Uterus (tissue), 4 donors: Measurements from ENCODE around the gene TBX3. TPM values are rescaled to one million over a fixed set of nuclear protein-coding genes. Genes with fewer than 3 reads are reported as not detected.
"Not testable (repeated sequence)": the region's sequence is repeated elsewhere in the genome, so short reads cannot be mapped to it uniquely, and the experiment has no call there.

Experiments used
- DNase-seq, 2 donors: peaks; one replicate each; pipeline ENCODE4 v3.0.0-alpha.2; 2019 to 2020
- H3K27ac ChIP-seq, 2 donors: fragments of 200-600 bp; sonication (generic); 1 replicate in 1 of 2; 2 replicates in 1 of 2; pipeline ENCODE4 v1.5.1; 2016 to 2018
- H3K27me3 ChIP-seq, 2 donors: fragments of 200-600 bp; sonication (generic); one replicate each; pipeline ENCODE4 v1.5.1; 2018 to 2019; ENCODE audit warnings: control low read depth in 1 of 2
- H3K36me3 ChIP-seq, 2 donors: fragments of 200-600 bp; sonication (generic); one replicate each; pipeline ENCODE4 v1.5.1; 2019; ENCODE audit warnings: control low read depth in 1 of 2
- H3K4me1 ChIP-seq, 2 donors: fragments of 200-600 bp; sonication (generic); one replicate each; pipeline ENCODE4 v1.5.1; 2018 to 2019; ENCODE audit warnings: control low read depth in 1 of 2
- H3K4me3 ChIP-seq, 2 donors: fragments of 200-600 bp; sonication (generic); 1 replicate in 1 of 2; 2 replicates in 1 of 2; pipeline ENCODE4 v1.5.1; 2018 to 2019; ENCODE audit warnings: mild to moderate bottlenecking in 1 of 2
- H3K9me3 ChIP-seq, 2 donors: fragments of 200-600 bp; sonication (generic); one replicate each; pipeline ENCODE4 v1.5.1; 2019; ENCODE audit warnings: control low read depth in 1 of 2
- POLR2A ChIP-seq, 2 donors: fragments of 450-650 bp; IDR thresholded peaks; one replicate each; pipeline ENCODE4 v1.6.1; 2016; ENCODE audit warnings: antibody characterized with exemption in 2 of 2, mild to moderate bottlenecking in 1 of 2, moderate library complexity in 1 of 2
- intact Hi-C: fragments of 100-400 bp; cut with DNase I; formaldehyde crosslinking; loops from one replicate; pipeline ENCODE4 v1.15.1; 2023; ENCODE audit warnings: low total_unique reads
- total RNA-seq, 4 donors: library from RNA; depleted of rRNA in 3 of 4; stranded (reverse); fragments of >200 nt in 3 of 4; gene quantifications; one replicate each; pipeline versions ENCODE4 v1.1.0 to v1.2.4, GENCODE V29; 2014 to 2023
- TF ChIP-seq, protein P1 (sequence below), 4 experiments: fragments of 200-600 bp in 2 of 4; fragments of 450-650 bp in 2 of 4; sonication (generic) in 2 of 4; IDR thresholded peaks; one replicate each; pipeline ENCODE4 v1.5.1; 2016 to 2019; ENCODE audit warnings: antibody characterized with exemption in 4 of 4, mild to moderate bottlenecking in 2 of 4, moderate library complexity in 1 of 4
- donor health status: DM: yes; HTN: yes; CAD: no.

The TBX3 gene
- 100 to 1,000 TPM in 1 of 4 donors, 10 to 100 TPM in 3; 11.0 to 120 (median 56.3) TPM for total RNA-seq

DNA sequence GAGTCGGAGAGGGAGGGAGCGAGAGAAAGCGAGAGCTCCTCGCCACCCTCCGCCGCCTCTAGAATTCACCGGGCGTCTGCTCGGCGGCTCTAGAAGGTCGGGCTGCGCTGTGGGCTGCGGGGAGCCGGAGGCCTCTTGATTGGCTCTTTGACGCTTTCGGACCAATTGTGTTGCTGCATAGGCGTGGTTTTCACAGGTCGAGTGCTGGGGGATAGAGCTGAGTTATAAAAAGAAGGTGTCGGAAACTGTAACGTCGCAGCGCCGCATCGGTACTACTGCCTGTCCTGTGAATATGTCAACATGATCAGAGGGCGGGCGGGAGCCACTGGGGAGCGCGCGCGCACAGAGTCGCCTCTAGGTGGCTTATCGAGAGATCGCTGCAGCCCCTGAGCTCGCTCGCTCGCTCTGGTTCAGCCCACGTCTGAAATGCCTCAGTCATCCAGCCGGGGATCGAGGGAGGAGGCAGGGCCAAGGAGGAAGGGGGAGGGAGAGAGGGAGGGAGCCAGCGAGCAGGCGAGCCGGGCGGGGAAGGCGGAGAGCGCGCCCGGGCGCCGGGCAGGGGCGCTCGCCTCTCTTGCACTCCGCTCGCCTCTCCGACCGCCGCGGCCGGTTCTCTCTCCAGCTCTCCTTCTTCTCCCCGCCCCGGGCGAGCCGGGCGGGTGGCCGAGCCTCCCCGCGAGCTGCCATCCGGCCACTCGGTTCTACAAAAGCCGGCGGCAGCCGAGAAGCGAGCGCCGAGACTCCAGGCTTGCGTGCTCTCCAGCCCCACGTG is at the start of gene TBX3:
Gene TBX3, minus strand, starts transcription at position 78 of the 772 bp plus-strand sequence. CDS start 975 bp downstream, outside the sequence.
- intact Hi-C loops = no loop called here
- Histone ChIP-seq H3K36me3 (no peaks in the 10 kb centered on the region), H3K27me3 (no peaks in the 10 kb centered on the region), H3K9me3 (no peaks in the 10 kb centered on the region), H3K4me3 (peak within 1 kb of the TSS; percentile 58 to 93), H3K4me1 (no peaks in the 10 kb centered on the region), H3K27ac (peak within 1 kb of the TSS; percentile 97 to 98)
- peak; percentile 92 to 93 for TF ChIP-seq POLR2A (IDR thresholded peaks at IDR 0.05)
- TF ChIP-seq, protein P1, sequence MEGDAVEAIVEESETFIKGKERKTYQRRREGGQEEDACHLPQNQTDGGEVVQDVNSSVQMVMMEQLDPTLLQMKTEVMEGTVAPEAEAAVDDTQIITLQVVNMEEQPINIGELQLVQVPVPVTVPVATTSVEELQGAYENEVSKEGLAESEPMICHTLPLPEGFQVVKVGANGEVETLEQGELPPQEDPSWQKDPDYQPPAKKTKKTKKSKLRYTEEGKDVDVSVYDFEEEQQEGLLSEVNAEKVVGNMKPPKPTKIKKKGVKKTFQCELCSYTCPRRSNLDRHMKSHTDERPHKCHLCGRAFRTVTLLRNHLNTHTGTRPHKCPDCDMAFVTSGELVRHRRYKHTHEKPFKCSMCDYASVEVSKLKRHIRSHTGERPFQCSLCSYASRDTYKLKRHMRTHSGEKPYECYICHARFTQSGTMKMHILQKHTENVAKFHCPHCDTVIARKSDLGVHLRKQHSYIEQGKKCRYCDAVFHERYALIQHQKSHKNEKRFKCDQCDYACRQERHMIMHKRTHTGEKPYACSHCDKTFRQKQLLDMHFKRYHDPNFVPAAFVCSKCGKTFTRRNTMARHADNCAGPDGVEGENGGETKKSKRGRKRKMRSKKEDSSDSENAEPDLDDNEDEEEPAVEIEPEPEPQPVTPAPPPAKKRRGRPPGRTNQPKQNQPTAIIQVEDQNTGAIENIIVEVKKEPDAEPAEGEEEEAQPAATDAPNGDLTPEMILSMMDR (IDR thresholded peaks at IDR 0.05) = peak; percentile 41 to 76 (median 49)
- peak; percentile 97 to 98 for DNase-seq

DNA sequence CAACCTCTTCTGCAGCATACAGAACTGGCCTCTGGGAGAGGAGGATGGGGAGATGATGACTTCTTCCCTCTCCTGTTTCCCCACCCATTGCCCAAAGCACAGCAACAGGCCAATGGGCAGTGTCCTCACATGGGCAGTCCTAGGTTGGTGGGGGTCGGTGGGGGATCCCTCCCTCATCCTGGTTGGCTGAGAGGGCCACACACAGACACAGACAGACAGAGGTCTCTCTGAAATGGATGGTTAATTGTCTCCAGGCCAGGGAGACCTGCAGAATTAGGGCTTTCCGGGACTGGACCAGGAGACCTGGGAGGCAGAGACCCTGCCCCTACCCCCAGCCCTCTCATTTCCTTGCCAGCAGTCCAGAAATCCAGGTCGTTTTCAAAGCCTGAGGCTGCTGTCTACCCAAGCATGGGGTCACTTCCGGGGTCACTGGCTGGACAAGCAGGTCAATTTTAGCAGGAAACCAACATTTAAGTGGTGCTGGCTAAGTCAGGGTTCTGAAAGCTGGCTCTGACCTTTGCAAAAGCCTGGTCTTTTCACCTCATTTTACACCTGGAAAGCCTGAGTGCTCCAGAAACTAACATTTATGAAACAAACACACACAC is 48.6 kb upstream of the TBX3 start:
- no peak for DNase-seq
- TF ChIP-seq, protein P1 (IDR thresholded peaks at IDR 0.05) = no peak
- no peak for TF ChIP-seq POLR2A (IDR thresholded peaks at IDR 0.05)
- no peaks in the 10 kb centered on the region for H3K27me3 ChIP-seq
- no peaks in the 10 kb centered on the region for H3K4me1 ChIP-seq
- intact Hi-C loops = no loop called here
- H3K9me3 ChIP-seq = no peaks in the 10 kb centered on the region
- no peak overlapping the region for H3K27ac ChIP-seq
- H3K4me3 ChIP-seq = no peak overlapping the region
- no peaks in the 10 kb centered on the region for H3K36me3 ChIP-seq

DNA sequence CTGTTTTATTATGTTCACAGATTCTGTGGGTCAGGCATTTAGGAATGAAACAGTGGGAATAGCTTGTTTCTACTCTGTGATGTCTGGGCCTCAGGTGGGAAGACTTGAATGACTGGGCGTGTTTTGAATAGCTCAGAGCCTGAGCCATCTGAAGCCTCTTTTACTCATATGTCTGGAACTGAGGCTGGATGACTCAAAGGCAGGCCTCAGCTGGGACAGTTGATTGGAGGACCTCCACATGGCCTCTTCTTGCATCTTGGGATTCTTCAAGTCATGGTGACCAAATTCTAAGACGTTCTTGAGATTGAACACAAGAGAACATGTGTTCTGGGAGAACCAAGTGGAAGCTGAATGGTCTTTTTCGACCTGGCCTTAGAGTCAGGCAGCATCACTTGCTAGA is 45.8 kb upstream of the TBX3 start:
- TF ChIP-seq POLR2A (IDR thresholded peaks at IDR 0.05) = no peak
- TF ChIP-seq, protein P1 (IDR thresholded peaks at IDR 0.05) = no peak
- intact Hi-C loops = no loop called here
- Histone ChIP-seq H3K36me3 (no peaks in the 10 kb centered on the region), H3K4me3 (no peak overlapping the region), H3K4me1 (no peaks in the 10 kb centered on the region), H3K27ac (no peak overlapping the region), H3K27me3 (no peaks in the 10 kb centered on the region), H3K9me3 (no peaks in the 10 kb centered on the region)
- DNase-seq = no peak

DNA sequence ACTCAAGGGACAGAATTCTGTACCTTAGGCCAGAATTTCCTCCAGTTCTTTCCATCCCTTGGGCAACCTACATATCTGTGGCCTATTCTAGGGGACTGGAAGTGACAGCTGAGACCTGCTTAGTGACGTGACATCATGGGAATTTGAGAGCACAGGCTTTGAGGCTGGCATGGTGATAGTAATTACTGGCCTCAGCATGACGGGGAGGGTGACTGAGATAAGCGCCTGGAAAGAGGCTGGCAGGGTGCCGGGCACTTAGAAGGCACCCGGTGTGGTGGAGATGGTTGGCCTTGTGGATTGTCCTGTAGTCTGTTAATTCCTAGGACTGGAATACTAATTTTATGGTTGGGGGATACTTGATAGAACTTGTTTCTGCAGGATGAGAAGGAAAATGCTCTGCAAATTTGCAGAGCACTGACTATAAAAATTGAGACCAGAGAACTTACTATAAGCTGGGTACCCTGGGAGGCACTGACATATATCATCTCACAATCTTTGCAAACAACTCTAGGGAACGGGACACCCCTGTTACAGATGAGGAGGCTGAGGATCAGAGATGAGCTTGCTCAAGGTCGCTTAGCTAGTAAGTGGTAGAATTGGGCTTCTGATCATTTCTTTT is 42.2 kb upstream of the TBX3 start:
- H3K27me3 ChIP-seq = no peaks in the 10 kb centered on the region
- H3K27ac ChIP-seq = no peak overlapping the region
- H3K4me3 ChIP-seq = no peak overlapping the region
- no peak for DNase-seq
- intact Hi-C loops = no loop called here
- no peaks in the 10 kb centered on the region for H3K9me3 ChIP-seq
- H3K4me1 ChIP-seq = no peaks in the 10 kb centered on the region
- TF ChIP-seq, protein P1 (IDR thresholded peaks at IDR 0.05) = no peak
- no peak for TF ChIP-seq POLR2A (IDR thresholded peaks at IDR 0.05)
- H3K36me3 ChIP-seq = no peaks in the 10 kb centered on the region

DNA sequence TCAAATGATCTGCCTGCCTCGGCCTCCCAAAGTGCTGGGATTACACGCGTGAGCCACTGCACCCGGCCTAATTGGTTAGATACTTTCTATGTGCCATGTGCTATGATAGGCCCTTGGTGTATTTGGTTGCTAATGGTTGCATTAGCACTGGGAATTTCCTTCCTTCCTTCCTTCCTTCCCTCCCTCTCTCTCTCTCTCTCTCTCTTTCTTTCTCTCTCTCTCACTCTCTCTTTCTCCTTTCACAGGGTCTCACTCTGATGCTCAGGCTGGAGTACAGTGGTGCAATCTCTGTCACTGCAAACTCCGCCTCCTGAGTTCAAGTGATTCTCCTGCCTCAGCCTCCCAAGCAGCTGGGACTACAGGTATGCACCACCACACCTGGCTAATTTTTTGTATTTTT is 38.2 kb upstream of the TBX3 start:
- not testable (repeated sequence) for H3K27ac ChIP-seq, H3K4me3 ChIP-seq, H3K4me1 ChIP-seq, H3K9me3 ChIP-seq, H3K36me3 ChIP-seq, DNase-seq, H3K27me3 ChIP-seq
- intact Hi-C loops = loop anchor here (2.0 kb wide), 1 partner anchor 847 kb away; no protein-coding TSS in a partner anchor
